HG03175 (cell line): ENCODE measurements around the gene TNIP3.

Experiments used
- ATAC-seq: cut with Tn5 transposase; IDR thresholded peaks from one replicate; pipeline ENCODE4 v1.9.1; 2021; ENCODE audit warnings: mild to moderate bottlenecking, moderate library complexity; ENCODE audit not compliant: unreplicated experiment

Gene TNIP3

DNA sequence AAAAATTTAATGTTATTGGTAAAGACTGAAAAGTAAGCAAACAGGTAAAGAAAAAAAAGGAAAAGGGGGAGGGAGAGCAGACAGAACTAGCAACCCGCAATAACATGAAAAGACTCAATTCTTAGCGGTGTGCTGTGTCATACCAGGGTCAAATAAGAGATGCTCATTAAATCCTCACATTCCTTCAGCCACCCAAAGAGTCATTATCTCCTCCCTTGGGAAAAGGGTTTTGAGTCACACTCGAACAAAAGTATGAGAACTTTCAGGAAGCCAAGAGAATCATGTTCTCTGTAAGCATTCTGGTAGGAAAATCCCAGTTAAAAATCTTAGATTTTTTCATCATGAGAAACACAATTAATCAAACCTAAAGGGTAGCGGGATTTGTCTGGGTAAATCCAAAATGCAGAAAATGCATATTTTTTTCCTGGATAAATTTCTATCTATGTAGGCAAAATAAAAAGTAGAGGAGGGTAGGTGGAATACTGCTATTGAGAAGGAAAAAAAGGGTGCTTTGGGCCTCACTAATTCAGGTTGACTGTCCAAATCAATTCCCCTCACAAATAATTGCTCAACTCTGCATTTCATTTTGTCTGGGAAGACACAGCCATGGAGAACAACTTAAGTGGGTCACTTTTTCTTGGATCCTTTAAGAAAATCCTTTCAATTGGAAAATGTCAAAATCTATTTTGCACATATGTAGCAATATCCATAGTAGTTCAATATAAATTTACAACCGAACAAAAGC lies 23.2 kb downstream of the TNIP3 start:
- no peak for ATAC-seq

DNA sequence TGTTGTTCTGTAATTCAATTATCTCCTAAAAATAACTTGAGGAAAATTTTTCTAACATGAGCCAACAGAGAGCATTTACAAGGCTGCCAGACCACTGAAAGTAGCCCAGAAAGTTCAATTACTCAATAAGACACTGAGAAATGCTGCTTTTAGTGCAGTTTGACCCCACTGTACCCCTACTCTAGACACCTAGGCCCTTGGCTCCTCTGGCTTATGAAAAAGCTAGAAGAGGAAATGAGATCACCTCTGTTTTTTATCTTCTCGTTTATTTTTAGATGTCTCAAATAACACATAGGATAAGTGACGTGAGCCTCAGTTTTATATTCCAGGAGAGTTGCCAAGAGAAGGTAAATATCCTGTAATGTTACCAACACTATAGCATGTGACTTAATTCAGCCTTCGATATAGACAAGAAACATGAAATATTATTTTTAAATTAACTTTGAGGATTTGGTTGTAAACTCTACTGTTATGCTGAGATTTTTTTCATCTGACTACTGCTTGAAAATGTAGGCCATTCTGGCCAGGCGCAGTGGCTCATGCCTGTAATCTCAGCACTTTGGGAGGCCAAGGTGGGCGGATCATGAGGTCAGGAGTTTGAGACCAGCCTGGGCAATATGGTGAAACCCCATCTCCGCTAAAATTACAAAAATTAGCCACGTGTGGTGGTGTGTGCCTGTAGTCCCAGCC lies 24.4 kb downstream of the TNIP3 start:
- ATAC-seq, result peak; percentile 72

DNA sequence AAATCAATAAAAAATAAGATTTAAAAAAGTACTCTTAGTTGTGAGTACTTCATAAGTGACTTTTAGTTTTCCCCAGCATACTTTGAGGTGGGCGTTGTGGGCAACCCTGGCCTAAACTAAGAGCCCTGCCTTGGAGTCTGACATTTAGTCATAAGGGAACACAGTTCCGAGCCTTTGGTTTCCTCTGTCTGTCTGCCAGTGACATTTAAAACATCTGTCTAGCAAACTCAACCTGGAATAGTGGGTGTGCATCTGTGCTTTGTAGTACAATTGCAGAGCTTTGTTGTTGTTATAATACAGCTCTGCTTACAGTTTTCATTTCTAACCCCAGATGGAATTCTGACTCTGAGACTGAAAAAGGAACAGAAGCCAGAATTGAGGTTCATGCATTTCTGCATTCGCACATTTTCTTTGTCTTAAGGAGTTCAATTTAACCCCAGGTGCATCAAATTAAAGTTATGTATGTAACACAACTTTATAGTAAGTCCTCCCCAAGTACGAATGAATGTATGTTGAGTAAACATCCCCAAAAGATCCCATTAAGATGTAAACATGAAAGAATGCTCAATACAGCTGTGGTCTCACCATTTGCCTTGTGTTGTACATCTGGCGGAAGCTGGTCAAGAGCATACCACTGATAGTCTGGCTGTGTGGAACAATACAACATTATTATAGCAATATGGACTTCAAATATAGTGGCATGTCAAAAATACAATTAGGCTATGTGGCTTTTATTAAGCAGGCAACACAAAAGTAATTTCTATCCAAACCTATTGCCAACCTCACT lies 25.9 kb downstream of the TNIP3 start:
- ATAC-seq, result no peak

DNA sequence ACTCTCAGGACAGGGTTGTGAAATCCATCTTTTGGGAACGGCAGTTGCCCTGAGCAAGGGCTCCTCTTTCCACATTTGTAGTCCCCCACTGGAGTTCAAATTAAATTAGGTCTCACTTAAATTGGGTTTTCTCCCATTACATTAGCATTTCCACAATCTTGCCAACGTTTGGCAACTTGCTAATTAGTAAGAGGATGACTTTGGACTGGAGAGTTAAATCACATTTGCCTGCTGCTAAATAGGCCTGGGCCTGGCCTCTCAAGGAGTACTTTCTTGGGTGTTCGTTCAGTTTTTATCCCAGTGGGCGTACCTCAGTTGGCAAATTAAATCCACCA lies 33.8 kb downstream of the TNIP3 start:
- ATAC-seq, result no peak

DNA sequence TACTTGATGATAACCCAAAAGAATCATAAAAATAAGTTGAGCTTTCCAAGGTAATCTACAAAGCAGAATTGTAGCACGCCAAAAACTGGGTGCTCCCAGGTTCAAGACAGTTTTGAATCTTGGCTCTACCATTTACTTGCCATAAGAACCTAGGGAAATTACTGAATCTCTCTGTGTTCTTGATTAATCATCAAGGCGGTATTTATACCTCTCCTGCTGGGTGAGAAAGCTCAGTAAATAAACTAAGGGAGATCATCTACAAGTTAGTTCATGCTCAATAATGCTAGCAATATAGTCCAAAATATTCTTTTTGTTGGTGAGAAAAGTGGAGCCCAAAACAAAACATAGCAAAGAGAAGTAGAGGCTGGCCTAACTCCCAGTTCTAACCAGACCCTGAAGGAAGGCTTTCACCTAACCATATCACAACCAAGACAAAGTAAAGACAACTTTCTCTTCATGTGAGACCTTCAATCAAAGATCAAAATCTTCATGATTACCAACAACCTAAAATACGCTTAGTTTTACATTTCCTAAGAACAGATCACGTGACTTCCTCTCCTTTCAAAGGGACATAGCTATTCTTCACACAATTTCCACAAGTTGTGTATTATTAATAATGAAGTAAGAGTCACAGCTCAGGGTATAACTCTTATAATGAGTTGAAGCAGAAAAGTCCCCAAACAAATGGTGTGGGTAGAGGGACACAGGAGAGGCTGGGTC lies 34.4 kb downstream of the TNIP3 start:
- ATAC-seq, result no peak

DNA sequence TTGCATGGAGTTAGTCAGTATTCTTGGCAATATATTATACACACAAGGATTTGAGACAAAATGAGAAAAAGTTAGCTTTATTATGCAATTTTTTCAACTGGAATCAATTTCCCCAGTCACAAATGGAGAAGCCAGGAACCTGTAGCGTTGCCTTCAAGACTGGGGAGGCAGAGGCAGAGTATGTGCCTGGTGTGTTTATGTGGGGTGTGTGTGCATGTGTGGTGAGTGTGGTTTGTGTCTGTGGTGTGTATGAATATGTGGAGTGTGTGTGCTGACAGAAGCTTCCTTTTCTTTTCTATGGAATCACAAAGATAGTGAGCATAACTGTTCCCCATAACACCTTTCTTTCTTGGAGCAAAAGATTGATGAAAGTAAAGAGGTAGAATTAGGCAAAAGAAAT lies 37.0 kb downstream of the TNIP3 start:
- no peak for ATAC-seq

DNA sequence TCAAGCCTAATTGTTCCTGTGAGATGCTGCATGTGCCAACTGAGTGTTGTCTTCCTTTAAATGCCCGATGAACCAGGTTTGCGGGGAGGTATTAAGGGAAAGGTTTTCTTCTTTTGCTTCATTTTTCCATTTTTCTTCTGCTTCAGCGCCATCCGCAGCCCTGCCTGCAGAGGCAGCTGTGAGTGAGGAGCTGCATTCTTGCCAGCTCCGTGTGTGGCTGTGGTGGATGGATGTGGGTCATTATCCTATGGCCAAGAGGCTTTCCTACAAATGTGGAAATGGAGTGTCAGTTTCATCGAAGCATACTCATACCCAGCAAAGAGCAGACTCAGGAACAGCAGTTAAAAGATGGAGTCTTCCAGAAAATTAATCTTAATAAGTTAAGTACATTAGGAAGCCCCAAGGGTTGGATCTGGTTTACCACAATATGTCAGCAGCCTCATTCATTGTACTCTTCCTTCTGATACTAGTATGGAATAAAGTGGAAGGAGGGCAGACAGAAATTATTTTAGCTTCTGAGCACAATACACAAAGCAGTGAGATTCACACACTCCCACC lies 37.6 kb downstream of the TNIP3 start:
- no peak for ATAC-seq

DNA sequence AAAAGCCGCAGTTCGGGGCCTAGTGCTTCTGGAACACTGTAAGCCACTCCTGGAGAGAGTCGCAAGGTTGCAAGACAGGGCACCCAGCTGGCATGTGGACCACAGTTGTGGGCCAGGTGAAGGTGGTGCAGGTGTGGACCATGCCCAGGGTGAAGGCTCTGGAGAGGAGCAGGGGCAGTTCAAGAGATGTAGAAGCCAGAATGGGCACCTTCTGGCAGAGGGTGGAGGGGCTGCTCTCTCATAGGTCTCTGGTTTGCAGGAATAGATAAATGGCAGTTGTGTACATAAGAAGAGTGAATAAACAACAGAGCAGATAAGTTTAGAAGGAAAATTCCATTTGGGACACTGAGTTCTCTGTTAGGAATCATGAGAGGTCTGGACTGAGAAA lies 38.6 kb downstream of the TNIP3 start:
- no peak for ATAC-seq

DNA sequence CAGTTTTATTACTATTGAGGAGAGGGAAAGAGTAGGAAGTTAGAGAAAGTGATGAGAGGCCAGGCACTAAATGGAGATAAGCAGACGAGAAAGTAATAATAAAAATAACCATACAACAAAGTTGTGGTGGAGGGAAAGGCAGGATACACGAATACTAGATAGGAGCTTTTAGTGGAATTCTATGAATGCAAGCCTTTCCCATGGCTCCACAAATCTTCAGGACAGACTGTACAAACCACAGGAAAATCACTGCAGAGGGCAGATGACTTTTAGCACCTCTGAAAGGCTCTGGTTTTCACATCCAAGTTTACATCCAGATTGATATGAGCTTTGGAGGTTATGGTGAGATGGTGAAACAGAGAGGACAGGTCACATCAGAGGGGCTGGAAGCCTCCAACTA lies 41.5 kb downstream of the TNIP3 start:
- ATAC-seq, result no peak

DNA sequence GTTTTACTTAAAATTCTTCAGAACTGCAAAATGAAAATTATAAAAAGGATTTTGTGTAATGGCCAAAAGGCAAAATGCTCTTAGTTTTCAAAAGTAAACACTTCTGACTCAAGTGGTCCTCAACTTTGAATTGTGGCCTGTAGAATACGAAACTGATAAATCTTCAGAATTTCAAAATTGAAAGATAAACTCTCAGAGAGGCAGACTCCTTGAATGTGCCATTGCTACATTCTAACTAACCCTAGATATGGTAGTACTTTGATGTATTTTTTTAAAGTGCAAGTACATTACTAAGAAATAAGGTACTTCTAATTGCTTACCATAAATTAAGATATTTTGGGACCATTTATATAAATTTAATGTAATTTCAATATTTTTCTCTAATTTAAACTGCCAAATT lies 44.4 kb downstream of the TNIP3 start:
- ATAC-seq, result no peak

DNA sequence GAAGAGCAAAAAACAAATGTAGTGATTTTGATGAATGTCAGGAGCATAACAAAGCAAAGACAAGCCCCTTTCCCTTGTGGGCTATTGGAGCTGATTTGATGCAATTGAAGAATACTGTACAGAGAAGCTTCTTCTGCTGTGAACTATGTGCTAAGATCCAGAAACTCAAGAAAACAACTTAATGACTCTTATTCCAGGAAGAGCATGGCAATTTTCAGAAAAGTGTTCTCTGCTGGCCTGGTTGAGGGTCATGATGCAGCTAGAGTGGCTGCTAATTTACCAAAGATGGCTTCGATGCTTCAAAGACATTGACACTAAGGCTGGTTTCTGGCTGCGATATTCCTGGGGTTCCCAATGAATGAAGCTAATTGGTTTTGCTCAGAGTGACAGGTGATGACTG lies 45.8 kb downstream of the TNIP3 start:
- no peak for ATAC-seq

DNA sequence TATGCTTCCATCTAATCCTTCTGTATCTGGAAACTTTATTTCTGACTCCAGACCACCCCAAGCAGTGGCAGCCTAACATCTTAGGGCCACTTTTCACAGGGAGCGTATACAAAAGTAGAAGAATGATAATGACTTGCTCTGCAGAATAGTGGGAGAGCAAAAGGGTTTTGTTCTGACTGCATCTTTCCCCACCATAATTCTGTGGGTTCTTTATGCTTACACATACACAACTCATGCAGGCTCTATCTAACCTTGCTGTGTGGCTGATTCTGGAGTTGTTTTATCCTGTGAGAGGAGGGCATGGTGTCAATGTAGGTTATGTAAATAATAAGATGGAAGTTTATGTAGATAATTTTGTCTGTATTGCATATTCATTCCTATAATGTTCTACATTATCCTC lies 49.4 kb downstream of the TNIP3 start:
- ATAC-seq, result no peak

DNA sequence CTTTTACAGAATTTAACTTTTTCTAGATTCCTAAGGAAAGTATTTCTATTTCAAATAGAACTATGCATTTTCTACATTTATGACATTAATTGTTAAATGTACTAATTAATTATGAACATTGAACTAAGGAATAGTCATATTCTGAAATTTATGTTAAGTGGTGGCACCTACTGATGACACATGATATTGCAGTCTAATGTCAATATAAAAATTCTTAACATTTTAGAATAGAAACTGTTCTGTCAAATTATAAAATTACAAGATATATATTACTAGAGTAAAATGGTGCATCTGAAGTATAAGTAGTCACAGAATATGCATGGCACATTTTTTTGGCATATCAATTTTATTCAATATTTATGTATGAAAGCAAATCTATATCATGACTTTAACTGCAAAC lies 51.6 kb downstream of the TNIP3 start:
- no peak for ATAC-seq

DNA sequence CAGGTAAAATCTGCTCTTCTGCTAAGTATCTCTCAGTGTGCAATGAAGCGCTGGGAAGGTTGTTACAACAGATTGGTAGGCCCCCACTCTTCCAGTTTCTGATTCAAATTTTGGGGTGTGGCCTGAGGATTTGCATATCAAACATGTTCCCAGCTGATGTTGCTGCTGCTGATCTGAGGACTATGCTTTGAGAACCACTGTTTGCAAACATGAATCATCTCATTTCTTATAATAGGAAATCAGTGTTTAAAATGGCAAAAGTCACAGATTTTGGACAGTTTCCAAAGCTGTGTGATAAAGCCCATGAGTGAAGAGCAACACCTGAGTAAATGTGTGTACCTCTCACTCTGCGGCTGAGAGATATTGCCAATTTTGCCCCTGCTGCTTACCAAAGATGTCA lies 55.6 kb downstream of the TNIP3 start:
- ATAC-seq, result no peak

DNA sequence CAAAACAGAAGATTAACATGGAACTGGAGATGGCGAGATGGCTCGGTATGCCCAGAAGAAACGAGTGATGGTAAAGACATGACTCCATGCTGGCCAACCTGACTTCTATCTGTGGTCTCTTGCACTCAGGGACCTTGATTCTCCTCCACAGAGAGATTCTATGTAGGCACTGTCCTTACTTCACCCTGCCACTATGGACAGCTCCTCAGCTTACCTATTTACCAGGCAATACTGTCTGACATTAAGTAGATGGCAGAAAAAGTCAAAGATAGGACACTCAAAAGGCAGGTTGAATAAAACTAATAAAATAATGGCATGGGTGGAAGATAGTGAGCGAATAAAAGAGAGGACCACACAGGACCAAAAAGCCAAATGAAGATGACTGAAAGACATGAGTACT lies 56.6 kb downstream of the TNIP3 start:
- no peak for ATAC-seq

DNA sequence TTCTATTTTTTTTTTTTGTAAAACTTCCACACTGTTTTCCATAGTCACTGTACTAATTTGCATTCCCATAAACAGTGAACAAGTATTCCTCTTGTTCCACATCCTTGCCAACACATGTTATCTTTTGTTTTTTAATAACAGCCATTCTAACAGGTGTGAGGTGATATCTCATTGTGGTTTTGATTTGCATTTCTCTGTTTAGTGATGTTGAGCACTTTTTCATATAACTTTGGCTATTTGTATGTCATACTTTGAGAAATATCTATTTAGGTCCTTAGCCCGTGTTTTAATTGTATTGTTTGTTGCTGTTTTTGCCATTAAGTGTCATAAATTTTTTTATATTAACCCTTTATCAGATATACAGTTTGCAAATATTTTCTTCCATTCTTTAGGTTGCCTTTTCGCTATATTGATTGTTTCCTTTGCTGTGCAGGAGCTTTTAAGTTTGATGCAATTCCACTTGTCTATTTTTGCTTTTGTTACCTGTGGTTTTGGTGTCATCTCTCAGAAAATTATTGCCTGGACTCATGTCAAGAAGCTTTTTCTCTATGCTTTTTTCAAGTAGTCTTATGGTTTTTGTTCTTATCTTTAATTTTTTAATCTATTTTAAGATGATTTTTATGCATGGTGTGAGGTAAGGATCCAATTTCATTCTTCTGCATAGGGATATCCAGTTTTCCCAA lies 63.9 kb downstream of the TNIP3 start:
- no peak for ATAC-seq

DNA sequence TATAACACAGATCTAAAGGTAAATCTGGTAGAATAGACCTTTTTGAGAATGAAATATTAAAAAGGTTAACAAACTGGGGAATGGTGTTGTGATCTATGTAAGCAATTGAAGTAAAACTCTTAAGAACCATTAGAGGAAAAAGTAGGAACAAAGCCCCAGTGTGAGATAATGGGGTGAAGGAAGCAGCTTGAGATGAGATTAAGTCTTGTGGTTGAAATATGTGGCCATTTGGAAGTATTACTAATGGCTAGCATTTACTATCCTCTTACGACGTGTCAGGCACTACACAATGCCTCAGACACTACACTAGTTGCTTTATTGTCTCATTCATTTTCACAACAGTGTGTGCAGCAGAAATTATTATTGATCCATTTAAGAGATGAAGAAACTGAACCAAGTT lies 65.9 kb downstream of the TNIP3 start:
- ATAC-seq, result no peak

DNA sequence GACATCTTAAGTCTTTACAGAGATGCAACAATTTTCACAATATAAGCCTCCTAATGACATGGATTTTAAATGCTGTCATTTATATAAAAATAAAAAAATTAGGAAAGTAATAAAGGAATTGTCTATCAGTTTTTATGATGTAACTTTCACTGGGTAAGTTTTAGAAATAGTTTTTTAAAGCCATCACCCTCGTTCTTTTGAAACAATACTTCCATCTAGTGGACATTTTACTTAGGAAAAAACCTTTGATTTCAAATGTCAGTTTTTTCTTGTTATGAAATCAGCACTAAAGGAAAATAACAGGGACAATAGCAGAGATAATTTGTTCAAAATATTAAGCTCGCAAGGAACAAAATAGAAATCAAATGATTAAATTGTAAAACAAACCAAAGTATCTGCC lies 67.5 kb downstream of the TNIP3 start:
- ATAC-seq, result no peak

DNA sequence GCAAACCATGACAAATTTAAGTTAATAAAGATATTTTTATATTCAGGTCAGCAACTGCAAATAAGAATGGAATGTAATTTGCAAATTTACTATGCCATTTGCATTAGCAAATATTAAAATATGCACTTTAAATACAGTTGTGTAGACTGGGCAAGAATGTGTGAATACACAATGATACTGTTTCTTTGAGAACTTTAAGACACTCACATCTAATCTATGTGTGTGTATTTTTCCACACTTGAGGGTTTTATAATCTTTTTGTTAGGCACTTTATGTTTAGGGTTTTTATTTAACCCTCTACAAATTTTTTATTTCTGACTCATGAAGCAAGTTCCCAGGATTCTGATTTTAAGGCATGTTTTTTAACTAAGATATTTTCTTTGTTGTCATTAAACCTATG lies 67.9 kb downstream of the TNIP3 start:
- ATAC-seq, result no peak

DNA sequence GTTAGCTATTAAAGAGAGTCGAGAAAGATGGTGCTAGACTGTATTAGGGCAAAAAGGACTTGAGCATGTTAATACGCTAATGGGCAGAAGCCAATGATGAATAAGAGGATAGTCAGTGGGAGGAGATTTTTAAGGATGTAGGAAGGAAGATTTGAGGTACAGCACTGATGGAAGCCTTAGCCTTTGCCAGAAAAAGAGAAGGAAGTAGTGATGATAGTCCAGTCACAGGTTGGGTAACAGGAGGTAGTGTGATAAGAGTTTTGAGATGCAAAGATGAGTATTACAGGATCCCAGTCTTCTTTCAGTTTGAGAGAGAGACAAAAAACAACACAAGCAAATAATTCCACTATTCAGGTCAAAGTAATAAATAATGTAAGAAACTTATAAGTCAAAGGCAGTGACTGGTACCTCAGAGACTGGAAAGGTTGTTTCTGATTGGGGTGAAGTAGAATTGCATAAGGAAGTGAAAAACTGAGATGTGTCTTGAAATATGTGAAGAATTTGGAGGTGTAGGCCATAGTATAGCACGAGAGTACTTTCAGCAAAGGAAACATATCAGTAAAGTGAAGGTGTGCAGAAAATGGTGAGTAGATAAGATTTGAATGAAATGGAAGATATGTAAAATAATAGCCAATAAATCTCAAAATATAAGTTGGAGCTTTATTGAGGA lies 69.7 kb downstream of the TNIP3 start:
- ATAC-seq, result no peak
